IPS-18c (cell line): Measurements from ENCODE around the gene IFITM1.
"Not testable (repeated sequence)": the region's sequence is repeated elsewhere in the genome, so short reads cannot be mapped to it uniquely, and the experiment has no call there.

Experiments
- H3K4me3 ChIP-seq: 2 replicates; pipeline ENCODE4 v1.7.0; 2013; ENCODE audit warnings: low read depth, mild to moderate bottlenecking, low read length, moderate library complexity; ENCODE audit not compliant: insufficient read depth
- H3K9me3 ChIP-seq: one replicate; pipeline ENCODE4 v1.6.1; 2013; ENCODE audit warnings: mild to moderate bottlenecking, low read length, moderate library complexity; ENCODE audit not compliant: control insufficient read depth, insufficient read depth

Gene IFITM1

DNA sequence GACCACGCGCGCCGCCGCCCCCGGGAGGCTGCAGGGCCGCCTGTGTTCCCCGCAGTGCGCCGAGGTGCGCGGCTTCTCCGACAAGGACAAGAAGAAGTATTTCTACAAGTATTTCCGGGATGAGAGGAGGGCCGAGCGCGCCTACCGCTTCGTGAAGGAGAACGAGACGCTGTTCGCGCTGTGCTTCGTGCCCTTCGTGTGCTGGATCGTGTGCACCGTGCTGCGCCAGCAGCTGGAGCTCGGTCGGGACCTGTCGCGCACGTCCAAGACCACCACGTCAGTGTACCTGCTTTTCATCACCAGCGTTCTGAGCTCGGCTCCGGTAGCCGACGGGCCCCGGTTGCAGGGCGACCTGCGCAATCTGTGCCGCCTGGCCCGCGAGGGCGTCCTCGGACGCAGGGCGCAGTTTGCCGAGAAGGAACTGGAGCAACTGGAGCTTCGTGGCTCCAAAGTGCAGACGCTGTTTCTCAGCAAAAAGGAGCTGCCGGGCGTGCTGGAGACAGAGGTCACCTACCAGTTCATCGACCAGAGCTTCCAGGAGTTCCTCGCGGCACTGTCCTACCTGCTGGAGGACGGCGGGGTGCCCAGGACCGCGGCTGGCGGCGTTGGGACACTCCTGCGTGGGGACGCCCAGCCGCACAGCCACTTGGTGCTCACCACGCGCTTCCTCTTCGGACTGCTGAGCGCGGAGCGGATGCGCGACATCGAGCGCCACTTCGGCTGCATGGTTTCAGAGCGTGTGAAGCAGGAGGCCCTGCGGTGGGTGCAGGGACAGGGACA, 32.9 kb upstream of the IFITM1 start:
- Histone ChIP-seq H3K9me3 (no peaks in the 10 kb centered on the region), H3K4me3 (no peak overlapping the region)

DNA sequence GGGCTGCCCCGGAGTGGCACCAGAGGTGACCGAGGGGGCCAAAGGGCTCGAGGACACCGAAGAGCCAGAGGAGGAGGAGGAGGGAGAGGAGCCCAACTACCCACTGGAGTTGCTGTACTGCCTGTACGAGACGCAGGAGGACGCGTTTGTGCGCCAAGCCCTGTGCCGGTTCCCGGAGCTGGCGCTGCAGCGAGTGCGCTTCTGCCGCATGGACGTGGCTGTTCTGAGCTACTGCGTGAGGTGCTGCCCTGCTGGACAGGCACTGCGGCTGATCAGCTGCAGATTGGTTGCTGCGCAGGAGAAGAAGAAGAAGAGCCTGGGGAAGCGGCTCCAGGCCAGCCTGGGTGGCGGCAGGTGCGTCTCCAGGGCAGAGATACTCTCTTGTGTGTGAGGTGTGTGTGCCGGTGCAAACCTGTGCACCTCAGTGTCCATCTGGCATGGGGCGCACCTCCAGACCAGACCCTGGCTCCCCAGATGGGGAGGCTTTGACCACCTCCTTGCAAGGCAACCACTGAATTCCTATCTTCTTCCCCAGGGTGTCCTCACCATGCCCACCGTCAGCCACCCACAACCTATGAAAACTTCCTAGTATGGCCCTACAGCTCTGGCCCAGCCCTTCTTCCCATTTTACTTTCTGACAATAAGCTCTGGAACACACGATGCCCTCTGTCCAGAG, 32.2 kb upstream of the IFITM1 start:
- Histone ChIP-seq H3K9me3 (no peaks in the 10 kb centered on the region), H3K4me3 (no peak overlapping the region)

DNA sequence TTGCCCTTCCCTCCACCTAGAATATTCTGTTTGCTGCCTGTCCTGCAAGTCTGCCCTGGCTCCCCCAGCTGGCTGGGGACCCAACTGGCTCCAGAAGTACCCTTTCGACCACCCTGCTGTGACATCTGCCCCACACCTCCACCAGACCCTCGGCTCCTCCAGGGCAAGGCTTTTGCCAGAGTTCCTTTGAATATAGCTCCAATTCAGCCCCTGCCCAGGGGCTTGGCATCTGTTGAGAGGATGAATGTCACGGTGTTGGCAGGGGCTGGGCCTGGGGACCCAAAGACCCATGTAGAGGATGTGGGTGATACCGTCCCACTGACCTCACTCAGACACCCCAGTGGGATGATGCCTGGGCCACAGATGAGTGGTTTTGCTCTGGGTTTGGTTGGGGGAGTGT, 31.7 kb upstream of the IFITM1 start:
- H3K4me3 ChIP-seq = no peak overlapping the region
- H3K9me3 ChIP-seq = no peaks in the 10 kb centered on the region

DNA sequence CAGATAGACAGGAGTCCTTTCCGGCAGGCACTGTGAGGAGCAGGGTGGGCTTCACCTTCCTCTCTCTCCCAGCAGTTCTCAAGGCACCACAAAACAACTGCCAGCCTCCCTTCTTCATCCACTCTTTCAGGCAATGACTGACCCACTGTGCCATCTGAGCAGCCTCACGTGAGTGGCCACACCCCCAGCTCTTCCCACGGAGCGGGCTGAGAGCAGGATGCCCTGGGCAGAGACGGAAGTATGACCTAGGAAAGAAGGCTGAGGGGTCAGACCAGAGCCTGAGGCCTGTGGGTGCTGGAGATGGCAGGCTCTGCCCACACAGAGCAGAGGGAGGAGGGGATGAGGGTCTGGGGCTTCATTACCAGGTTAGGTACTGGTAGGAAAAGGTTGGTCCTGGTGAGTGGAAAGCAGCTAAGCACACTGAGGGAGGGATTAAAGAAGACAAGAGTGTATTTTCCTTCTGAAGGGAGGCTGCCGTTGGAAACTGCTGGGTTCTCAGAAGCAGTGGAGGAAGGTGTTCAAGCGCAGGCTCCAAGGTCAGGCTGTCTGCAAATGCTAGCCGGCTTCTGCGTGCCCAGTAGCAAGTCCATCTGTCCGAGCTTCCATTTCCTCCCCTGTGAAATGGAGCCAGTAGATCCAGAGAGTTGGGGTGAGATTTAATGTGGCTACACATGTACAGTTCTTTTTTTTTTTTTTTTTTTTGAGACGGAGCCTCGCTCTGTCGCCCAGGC, 31.0 kb upstream of the IFITM1 start:
- no peak overlapping the region for H3K4me3 ChIP-seq
- no peaks in the 10 kb centered on the region for H3K9me3 ChIP-seq

DNA sequence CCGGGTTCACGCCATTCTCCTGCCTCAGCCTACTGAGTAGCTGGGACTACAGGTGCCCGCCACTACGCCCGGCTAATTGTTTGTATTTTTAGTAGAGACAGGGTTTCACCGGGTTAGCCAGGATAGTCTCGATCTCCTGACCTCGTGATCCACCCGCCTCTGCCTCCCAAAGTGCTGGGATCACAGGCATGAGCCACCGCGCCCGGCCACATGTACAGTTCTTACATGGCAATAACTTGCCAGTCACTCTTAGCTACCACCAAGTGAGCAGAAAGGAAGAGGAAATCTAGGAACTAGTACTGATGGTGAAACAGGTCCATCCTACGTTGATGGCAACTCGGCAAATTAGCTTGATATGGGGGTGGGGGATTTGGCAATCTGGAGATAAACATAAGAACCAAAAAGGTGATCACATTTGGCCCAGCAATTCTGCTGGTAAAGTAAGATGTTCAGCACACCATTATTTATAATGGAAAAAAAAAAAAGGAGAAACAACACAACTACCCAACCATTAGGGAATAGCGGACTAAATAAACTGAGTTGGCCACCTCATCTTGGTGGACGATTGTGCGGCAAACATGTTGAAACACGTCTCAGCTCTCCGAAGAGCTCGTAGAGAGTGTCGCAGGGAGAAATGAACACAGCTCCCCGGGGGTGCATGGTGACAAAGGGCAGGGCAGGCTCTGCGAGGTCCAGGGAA, 30.3 kb upstream of the IFITM1 start:
- Histone ChIP-seq H3K9me3 (no peaks in the 10 kb centered on the region), H3K4me3 (no peak overlapping the region)

DNA sequence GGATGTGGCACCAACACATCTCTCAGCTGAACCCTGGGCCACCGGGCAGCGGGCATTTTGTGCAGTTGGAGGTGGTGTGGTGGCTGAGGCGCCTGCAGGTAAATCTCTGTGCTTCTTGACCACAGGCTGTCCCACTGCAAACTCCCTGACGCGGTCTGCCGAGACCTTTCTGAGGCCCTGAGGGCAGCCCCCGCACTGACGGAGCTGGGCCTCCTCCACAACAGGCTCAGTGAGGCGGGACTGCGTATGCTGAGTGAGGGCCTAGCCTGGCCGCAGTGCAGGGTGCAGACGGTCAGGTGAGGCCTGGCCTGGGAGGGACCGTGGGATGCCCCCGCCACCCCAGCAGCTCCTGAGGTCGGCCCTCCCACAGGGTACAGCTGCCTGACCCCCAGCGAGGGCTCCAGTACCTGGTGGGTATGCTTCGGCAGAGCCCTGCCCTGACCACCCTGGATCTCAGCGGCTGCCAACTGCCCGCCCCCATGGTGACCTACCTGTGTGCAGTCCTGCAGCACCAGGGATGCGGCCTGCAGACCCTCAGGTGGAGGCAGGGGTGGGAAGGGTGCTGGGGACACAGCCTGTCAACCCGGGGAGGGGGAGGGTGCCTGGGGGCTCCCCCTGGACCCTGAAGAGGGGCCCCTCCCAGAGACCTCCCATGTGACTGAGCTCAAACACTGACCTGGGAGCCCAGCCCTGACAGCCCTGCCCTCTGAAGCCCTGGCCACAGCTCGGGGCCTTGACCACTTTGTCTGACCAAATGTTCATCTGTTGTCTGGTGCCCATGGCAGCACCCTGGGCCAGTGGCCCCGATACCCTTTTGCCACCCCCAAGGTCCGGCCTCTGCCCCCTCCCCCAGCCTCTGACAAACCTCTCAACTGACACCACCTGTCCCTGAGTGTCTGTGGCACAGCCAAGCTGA, 29.5 kb upstream of the IFITM1 start:
- Histone ChIP-seq H3K4me3 (no peak overlapping the region), H3K9me3 (no peaks in the 10 kb centered on the region)

DNA sequence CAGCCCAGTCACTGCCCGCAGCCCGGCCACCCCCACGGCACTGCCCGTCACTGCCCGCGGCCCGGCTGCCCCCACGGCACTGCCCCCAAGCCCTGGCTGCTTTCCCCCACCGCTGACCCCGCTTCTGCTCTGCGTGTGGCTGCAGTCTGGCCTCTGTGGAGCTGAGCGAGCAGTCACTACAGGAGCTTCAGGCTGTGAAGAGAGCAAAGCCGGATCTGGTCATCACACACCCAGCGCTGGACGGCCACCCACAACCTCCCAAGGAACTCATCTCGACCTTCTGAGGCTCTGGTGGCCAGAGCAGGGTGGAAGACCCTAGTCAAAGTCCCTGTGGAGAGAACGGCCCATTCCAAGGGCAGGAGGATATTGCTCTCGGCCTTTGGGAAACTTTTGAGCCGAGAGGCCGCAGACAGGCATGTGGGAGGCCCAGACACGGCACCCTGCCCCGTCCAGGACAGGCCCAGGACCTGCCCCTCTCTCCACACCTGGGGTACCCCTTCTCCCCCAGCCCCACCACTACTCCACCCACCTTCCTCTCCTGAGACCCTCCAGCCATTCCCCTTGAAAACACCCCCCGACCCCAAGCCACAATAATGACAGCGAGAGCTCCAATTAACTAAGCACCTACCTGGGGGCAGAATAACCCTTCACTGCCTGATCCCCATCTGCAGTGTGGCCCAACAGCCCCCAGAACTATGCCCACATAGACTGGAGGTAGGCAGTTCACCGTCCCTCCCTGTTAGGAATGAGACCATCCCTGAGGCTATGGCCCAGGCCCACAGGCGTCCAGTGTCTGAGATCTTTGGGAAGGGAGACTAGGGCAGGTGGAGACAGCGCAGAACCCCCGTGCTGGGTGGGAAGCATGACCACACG, 28.6 kb upstream of the IFITM1 start:
- Histone ChIP-seq H3K9me3 (no peaks in the 10 kb centered on the region), H3K4me3 (no peak overlapping the region)

DNA sequence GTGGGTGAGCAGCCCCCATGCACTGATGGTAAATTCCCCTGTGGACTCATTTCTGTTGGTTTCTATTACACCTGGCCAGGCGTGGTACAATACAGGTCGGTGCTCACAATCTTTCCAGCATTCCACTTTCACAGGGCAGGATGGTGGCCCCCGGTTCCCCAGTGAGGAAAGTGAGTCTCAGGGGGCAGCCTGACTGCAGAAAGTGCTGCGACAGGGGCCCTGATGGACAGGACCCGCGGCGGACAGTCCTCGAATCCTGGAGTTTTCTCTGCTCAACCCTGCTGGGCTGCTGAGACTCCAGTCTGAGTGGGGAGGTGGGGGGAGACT, 28.0 kb upstream of the IFITM1 start:
- H3K4me3 ChIP-seq = no peak overlapping the region

DNA sequence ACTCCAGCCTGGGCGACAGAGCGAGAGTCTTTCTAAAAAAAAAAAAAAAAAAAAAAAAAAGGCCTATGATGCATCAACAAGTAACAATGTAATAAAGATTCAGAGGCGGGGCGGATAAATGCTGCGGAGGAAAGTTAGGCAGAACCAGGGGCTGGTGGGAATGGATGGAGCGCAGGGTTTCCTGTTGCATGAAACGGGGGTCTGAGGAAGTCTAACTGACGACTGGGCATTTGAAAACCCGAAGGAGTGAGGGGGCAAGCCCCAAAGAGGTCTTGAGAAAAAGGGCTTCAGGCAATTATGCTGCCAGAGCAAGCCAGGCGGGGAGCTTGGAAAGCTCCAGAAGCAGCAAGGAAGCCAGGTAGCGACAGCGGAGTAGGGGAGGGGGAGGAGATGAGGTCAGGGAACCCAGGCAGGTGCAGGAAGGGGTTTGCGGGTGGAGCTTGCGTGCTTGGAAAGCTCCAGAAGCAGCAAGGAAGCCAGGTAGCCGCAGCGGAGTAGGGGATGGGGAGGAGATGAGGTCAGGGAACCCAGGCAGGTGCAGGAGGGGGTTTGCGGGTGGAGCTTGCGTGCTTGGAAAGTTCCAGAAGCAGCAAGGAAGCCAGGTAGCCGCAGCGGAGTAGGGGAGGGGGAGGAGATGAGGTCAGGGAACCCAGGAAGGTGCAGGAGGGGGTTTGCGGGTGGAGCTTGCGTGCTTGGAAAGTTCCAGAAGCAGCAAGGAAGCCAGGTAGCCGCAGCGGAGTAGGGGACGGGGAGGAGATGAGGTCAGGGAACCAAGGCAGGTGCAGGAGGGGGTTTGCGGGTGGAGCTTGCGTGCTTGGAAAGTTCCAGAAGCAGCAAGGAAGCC, 26.6 kb upstream of the IFITM1 start:
- not testable (repeated sequence) for H3K4me3 ChIP-seq, H3K9me3 ChIP-seq

More for the DNA sequence above, 28.0 kb upstream of the IFITM1 start:
- no peaks in the 10 kb centered on the region for H3K9me3 ChIP-seq

DNA sequence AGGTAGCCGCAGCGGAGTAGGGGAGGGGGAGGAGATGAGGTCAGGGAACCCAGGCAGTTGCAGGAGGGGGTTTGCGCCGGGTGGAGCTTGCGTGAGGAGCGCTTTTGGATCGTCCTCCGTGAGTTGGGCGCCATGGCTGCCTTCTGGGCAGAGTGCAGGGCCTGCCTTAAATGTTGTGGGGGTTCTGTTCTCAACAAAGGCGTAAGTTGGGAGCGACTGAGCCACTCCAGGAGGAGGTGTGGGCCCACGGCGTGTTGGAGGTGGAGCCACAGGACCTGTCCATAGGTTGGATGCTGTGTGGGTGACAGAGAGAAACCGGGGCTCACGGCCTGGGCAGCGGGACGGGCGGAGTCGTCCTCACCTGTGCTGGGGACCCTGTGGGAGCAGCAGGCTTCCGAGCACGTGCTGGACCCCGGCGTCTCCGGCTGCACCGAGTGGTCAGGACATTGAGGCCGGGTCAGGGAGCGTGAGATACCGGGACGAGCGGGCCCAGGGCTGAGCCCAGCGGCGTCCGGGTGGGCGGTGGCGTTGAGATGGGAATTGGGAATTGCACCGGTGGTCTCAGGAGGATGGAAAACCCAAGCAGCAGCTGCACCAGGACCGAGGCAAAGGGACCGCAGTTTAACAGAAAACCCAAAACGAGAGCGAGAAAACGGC, 25.9 kb upstream of the IFITM1 start:
- Histone ChIP-seq H3K9me3 (peaks cover 2% of the 10 kb centered on the region), H3K4me3 (peak overlapping the region; percentile 58)

DNA sequence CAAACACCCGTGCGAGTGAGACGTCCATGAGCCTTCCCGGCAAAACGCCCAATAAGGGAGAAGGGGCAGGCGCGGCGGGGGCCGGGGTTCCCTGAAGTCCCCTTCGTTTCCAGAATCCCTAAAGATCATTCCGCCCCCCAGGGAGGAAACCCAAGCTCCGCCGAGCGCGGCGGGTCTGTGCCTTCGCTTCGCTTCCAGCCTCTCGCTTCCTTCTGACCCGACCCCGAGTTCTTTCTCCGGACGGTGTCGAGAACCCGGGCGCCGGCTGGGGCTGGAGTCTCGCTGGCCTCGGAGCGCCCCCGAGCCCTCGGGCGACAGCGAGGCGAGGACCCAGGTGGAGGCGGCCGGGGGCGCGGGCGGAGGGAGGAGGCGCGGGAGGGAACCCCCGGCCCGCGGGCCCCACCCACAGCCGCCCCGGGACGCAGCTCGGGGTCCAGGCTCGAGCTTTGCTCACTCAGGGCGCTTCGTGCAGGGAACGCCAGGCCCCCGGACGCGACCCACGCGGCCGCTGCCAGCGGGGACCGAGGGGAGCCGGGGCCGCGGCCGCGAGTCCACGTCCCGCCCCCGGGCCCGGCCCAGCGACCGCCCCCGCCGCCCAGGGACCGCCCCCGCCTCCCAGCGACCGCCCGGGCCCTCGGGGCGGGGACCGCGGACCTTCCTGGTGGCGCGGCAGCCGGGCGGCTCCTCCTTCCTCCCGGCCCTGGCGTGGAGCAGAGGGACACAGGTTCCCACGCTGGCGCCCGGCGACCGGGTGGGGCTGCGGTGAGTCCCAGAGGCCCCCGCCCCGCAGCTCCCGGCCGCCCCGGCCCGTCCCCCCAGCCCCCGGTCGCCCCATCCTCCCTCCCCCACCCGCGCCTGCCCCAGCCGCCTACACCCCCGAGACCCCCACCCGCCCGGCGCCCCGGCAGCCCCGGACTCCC, 25.1 kb upstream of the IFITM1 start, which contains the start of gene PGGHG:
Gene PGGHG, plus strand, starts transcription at position 649 of the 920 bp plus-strand sequence. CDS start 691 bp downstream, outside the sequence.
- H3K4me3 ChIP-seq = peak within 1 kb of the TSS; percentile 58

DNA sequence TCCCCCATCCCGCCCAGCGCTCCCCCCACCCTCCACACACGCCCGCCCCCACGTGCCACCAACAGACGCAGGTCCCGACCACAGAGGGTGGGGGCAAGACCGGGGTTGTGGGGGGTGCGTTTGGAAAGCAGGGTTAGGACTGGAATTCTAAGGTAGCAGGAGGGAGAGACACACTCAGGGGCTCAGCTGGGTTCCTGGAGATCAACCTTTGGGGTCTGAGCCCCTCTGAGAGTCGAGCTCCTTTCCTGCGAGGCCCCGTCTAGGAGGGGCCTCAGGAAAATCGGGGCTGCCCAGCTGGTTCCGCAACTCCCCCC, 24.5 kb upstream of the IFITM1 start:
- Histone ChIP-seq H3K9me3 (peaks cover 2% of the 10 kb centered on the region), H3K4me3 (peak overlapping the region; percentile 24; the same call in 1 of the 2 replicates)

More for the DNA sequence above, 25.1 kb upstream of the IFITM1 start, which contains the start of gene PGGHG:
- peaks cover 2% of the 10 kb centered on the region for H3K9me3 ChIP-seq

DNA sequence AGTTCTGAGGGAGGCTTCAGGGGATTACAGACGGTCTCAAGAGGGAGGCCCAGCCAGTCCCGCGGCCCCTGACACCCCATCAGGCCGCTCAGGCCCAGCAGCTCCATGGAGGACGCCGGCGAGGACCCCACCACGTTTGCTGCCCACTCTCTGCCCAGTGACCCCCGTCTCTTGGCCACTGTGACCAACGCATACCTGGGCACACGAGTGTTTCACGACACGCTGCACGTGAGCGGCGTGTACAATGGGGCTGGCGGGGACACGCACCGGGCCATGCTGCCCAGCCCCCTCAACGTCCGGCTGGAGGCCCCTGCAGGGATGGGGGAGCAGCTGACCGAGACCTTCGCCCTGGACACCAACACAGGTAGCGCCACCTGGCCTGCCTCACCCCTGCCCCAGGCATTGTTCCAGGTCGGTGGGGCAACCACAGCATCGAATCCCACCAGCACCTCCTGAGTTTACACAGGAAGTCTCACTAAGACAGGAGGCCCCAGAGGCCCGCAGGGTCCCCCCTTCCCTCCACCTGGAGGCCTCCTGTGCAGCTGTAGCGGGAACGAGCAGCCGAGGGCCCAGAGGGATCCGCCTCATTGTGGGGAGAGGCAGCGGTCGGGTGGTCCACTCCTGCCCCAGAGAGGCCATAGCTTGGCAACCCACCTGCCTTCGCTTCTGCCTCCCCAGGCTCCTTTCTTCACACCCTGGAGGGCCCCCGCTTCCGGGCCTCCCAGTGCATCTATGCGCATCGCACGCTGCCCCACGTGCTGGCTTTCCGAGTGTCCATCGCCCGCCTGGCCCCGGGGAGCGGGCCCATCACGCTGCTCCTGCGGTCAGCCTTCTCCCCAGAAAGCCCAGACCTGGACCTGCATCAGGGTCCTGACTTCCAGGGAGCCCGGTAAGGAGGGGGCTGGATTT, 23.9 kb upstream of the IFITM1 start:
- peak overlapping the region; percentile 24; the same call in 1 of the 2 replicates for H3K4me3 ChIP-seq
- H3K9me3 ChIP-seq = peaks cover 2% of the 10 kb centered on the region
